HG03095 (cell line): ENCODE measurements around the gene DDX17.
A peak's percentile ranks its signal among the peaks of the same experiment; 100 is the strongest.

Experiments used
- ATAC-seq: cut with Tn5 transposase; IDR thresholded peaks from one replicate; pipeline ENCODE4 v1.9.1; 2021; ENCODE audit warnings: moderate library complexity; ENCODE audit not compliant: unreplicated experiment

Gene DDX17

DNA sequence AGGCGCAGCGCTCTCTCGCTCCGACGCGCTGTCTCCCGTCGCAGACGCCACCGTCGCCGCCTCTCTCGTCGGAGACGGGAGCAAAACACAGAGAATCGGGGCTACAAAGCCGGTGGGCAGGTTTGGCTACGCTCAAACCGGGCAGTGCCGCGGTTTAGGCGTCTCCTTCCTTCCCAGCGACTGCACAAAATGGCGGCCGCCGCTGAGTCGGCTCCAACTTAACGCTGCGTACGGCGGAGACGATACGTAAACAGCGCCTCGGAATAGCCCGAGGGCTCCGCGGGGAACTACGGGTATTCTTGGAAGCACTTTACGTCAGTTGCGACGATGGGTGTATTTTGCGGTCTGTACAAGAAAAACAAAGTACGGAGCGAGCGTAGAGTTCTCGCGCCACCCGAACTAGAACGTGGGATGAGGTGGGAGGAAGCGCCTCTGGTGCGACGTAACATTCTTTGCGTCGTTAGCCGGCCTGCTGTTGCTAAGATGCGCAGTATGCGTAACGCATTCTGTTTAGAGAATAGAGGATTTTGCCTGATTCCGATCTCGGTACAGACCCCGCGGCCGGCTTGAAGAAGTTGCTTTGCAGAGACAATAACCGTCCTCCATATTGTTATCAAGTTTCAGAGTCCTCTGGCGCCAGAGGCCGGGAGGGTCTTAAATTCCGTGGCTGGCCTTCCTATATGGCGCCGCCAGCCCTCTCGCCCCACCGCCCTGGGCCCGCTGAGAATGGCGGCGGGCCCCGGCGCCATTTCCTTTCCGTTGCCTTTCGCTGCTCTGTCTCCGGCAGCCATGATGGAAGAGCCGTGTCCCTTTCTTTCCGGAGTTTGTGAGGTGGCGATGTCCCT, at the start of gene DDX17:
Gene DDX17 (minus strand): TSS at position 194 of the 845 bp plus-strand sequence.
- peak; percentile 58 for ATAC-seq

DNA sequence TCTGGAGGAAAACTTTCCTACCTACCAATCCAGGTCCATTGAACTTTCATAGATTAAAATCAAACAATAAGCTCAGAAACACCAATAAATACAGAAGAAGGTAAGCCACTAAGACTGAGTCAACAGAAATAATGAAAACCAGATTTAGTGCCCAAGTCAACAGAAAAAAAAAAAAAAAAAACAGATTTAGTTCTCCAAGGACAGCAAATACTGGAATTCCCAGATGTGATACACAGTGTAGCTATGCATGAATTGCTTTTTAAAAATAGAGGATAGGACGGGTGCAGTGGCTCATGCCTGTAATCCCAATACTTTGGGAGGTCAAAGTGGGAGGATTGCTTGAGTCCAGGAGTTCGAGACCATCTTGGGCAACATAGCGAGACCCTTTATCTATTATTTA, 48.2 kb upstream of the DDX17 start:
- ATAC-seq = no peak

DNA sequence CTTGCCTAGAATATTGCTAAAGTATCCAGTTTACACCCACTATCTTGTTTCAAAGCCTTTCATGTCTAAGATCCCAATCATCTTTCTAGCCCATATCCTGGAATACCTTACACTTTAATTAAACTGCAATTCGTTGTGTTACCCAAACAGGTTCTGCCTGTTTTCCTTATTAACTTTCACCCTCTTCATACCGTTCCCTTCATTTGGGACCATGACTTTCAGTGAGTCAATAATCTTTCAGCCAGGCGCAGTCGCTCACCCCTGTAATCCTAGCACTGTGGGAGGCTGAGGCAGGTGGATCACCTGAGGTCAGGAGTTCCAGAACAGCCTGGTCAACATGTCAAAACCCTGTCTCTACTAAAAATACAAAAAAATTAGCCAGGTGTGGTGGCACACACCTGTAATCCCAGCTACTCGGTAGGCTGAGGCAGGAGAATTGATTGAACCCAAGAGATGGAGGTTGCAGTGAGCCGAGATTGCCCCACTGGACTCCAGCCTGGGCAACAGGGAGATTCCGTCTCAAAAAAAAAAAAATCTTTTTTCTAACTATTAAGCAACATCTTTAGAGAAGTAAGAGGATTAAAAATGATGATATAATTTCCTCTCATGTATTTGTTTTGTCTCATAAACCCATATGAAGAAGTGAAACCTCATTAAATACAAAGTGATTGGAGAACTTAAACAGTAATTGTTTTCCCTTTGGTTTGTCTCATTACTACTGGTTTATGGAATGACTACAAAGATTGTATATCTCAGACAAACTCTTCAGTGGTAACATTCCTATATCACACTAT, 43.2 kb upstream of the DDX17 start:
- no peak for ATAC-seq

DNA sequence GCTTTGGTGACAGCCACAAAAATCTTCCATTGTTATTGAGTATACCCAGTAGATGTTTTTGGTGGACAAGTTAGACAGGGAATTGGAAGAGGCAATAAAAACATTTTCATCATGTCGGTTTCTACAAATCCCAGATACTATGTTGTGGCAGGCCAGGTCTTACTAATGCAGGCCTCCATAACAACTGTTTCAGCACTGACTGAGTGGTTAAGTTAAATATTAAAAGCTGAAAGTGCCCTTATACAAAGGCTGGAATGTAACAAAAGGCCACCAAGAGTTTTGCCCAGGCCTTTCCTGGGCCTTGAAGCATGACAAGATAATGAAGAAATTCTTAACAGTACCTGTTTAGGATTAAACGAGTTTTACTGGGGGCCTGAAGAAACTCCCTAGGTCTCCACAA, 34.6 kb upstream of the DDX17 start:
- ATAC-seq = no peak

DNA sequence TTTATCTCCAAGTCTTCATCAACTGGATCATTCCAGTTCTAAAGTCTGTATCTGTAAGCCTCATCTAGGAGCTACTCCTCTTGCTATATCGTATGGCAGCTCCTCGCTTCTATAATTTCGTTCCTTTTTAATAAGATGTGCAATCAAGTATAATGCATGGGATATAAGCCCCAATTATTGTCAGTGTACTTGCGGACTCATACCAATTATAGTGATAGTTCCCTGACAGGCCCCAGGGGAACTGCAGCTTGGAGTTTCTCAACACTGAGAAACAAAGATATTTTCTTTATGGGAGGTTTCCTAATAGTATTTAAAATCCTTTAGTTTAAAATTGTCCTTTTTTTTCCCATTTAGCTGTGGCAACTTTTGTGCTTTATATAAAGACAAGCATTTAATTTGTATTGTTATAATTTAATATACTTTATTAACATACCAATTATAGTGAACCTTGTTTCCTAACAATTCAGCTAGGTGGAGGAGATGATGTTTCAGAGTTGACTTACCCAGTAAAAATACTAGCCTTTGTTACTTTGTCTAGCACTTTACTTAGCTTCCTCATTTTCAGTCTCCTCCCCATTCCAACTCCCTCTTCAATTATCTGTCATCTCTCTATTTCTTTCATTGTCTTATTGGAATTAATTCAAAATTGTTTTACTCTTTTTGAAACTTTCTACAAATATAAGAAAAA, 25.3 kb upstream of the DDX17 start:
- ATAC-seq = no peak

DNA sequence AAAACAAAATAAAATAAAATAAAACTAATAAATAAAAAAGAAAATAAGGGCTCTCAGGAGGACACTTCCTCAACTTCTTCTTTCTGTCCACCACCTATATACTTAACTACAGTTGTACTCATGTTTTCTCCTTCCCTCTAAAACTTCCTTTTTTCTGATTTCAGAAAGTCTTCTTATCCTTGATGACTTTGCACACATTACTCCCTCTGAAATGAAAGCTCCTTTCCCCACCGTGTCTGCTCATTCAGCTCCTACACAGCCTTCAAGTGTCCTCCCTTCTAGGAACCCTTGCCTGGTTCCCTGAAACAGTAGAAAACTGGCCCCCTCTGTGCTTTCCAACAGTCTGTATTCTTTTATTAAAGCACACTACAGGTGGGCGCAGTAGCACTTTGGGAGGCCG, 18.3 kb upstream of the DDX17 start:
- ATAC-seq = no peak

DNA sequence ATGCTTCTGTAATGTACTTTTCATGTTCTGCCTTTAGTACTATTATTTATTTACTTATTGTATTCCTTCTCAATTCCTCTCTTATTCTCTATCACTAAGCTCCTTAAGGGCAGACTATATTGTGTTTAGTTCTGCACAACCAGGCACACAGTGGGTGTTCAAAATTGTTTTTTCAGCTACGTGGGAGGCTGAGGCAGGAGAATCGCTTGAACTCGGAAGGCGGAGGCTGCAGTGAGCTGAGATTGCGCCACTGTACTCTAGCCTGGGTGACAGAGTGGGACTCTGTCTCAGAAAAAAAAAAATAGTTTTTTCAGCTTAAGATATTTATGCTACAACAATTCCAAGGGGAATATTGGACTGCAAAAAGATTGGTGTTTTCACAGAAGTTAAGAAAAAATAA, 17.4 kb upstream of the DDX17 start:
- ATAC-seq = no peak

DNA sequence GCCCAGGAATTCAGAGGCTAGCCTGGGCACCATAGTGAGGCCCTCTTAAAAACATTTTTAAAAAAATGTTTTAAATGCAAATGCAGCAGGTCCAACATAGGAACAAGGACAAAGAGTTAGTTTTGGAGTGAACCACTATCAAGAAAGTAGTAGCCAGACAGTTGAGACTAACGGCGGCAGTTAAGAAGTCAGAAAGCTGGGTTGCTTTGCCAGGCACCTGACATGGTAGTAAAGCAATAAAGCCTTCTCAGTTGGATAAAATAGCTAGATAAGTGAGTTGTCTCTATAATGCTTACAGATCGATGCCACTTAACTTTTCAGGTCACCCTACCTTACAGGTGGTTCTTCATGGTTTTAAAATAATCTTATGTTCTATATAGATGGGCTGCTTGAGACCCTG, 16.9 kb upstream of the DDX17 start:
- ATAC-seq = no peak

DNA sequence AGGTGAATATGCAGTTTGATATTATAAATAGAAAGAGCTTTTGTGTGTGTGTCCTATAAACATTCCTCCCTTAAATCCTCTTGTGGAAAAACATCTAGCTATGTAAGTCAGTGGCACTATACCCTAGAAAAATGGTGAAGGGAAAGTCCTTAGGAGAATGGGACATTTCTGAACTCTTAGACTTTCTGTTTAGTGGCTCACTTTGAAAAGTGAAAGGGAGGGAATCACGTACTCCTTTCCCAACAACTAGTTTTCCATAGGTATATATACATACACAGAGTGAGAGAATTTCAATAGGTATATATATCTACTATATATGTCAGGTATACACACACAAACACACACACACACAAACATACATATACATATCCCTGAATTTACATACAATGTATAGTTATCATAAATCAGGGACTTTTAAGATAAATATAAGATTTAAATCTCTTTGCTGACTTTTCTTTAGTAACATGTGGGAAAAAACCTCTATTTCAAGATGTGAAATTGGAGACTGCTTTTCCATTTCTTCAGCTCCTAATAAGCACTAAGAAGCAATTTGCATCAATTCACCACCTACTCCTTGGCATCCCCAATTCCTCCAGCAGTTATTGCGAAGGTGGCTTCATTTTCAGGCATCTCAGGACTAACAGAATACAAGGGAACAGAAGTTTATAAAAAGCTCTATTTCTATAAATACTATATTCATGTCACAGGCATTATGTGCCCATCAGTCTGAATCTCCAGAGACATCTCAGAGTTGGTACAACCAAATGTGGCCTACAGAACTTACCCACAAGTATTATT, 13.5 kb upstream of the DDX17 start:
- no peak for ATAC-seq

DNA sequence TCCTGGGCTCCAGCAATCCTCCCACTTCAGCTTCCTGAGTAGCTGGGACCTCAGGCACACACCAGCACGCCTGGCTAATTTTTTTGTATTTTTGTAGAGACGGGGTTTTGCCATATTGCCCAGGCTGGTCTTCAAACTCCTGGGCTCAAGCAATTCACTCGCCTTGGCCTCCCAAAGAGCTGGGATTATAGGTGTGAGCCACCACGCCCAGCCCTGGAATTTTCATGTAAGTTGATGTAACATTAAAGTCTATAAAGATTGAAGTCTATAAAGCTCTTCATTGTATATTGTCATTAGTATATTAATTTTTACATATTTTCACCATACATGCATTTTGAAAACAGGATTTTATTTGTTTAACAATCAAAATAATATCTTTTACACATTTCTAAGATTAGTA, 12.5 kb upstream of the DDX17 start:
- no peak for ATAC-seq

DNA sequence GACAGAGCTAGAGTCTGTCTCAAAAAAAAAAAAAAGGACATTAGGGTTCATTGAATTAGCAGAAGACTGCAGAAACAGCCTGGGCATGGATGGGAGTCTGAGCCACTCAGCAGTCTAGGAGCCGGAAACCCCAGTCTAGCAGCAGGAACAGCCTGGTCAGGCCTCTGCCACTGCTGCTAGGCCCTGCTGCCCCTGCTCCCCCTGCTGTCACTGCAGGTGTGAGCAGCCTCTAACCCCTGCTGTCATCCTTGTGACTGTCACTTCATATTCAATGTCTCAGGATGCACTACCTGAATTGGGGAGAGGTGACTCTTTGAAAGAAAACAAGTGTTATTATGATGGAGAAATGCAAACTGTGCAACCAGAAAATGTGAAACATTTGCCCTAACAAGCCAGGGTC, 7.0 kb upstream of the DDX17 start:
- ATAC-seq = no peak

DNA sequence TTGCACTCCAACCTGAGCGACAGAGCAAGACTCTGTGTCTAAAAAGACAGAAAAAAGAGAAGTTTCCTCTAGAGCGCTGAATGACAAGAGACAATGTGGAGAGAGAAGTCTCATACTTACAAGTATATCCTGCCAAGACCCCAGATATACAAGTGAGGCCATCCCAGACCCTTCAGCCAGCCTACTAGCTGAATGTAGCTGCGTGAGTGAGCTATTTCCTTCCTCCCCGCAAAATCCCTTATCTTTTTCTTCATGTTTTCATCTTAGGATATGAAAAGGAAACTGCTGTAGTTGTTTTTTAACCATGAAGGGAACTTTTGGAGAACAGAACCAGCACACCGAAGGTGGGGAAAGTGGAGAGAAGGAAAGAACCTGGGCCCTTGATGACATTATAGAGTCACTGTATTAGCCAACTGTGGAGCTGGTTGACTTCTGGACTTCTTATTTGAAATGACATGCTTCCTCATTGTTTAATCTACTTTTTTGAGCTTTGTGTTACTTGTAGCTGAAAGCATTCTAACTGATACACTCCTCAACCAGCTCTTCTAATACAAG, 4.4 kb upstream of the DDX17 start:
- no peak for ATAC-seq

DNA sequence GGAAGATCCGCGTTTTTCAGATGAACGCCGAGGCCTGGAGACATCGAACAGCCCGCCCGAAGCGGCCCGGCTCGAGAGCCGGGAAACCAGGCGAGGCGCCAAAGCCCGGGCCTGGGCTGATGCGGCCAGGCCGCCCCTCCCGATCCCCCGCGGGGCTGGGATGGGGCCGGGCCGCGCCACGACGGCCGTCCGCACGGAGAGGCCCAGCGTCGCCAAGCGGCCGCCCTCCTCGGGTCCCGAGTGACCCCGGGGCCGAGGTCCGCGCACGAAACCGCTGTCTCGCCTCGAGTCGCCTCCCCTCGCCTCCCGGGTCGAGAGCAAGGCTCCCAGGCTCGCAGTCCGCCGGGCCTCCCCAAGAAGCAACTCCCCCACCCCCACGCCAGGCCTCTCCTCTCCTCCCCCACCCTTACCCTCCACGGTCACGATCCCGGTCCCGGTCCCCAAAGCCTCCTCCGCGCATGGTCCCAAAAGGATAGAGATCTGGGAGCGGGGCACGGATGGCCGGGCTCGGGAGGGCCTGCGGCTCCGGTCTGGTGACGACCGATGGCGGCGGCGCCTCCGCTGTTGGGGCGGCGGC, 482 bp downstream of the DDX17 start:
- ATAC-seq = peak; percentile 21

DNA sequence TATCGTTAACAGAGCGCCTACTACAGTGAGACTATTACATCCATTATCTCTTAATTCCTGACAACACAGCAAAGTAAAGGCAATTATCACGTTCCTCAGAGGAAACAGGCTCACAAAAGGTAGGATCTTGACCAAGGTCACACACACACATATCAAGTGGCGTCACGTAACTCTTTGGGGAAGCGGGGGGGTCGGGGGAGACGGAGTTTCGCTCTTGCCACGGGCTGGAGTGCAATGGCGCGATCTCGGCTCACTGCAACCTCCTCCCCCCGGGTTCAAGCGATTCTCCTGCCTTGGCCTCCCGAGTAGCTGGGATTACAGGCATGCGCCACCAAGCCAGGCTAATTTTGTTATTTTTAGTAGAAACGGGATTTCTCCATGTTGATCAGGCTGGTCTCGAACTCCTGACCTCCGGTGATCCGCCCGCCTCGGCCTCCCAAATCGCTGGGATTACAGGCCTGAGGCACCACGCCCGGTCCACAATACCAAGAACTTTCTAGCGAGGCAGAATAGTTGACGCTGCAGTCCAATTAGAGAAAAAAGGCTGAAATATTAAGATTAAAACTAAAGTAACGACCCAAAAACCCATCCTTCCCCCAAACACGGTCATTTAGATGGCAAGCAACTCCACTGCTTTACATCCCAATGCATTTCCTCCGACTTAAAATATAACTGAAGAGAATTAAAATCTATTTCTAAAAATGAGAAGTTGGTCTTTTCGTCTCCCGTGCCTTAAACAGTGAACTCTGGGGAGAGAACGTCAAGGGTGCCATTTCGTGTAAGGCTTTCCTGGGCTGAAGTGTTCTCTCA, 1.2 kb downstream of the DDX17 start:
- ATAC-seq = no peak

DNA sequence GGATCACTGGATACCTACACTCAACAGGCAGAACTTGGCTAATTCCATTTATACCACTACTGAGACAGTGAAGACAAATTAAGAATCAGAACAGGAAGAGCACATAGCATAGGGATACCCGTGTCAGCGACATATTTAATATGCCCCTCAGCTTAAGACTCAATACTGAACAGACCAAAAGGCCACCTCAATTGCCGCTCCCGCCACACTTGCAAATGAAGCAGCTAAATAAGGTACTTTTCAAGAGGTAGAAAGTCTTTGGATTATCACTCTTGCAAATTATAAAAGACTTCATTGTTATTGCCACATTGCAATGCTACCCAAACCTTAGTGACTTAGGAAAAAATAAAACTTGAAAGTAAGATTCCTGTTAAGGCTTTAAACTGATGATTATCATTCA, 3.1 kb downstream of the DDX17 start:
- no peak for ATAC-seq

DNA sequence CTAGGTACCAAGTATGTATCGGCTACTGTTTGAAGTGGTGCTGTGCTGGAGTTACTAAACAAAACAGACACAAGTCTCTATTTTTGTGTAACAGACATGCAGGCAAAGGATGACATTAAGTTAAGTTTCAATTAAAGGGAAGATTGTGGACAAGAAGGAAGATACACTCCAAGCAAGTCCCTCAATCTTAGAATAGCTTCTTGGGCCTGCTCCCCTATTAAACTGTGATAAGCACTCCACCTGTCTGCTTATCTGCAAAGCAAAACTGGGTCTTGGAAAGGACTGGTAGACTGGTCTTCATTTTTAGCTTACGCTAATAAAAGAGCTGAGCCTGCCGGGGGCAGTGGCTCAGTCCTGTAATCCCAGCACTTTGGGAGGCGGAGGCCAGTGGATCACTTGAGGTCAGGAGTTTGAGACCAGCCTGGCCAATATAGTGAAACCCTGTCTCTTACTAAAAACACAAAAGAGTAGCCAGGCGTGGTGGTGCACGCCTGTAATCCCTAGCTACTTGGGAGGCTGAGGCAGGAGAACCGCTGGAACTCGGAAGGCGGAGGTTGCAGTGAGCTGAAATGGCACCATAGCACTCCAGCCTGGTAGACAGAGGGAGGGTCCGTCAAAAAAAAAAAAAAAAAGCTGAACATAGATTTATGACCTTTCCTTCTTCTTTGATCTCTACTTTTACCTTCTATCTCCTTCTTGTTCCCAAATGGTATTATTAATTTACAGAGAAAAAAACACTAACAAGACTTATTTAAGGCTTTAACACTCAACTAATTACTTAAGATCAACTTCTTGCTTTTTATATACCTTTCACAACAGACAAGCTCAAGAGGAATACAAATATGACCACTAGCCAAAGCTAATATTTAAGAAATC, 4.1 kb downstream of the DDX17 start:
- no peak for ATAC-seq

DNA sequence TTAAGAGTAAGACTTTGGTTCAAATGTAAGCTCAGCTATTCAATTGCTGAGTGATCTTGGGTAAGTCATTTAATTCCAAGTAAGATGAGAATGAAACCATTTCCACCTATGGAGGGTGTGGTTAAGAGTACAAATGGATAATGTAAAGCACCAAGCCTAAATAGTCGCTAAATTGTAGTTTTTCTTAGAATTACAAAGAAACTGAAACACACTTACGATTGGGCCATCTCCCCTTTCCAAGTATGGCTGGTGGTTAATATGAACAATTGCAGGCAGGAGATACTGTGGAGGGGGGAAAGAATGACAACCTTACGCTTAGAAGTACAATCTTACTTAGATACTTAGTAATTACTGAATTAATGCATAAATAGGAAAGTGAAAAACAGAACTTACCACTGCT, 8.2 kb downstream of the DDX17 start:
- ATAC-seq = no peak

DNA sequence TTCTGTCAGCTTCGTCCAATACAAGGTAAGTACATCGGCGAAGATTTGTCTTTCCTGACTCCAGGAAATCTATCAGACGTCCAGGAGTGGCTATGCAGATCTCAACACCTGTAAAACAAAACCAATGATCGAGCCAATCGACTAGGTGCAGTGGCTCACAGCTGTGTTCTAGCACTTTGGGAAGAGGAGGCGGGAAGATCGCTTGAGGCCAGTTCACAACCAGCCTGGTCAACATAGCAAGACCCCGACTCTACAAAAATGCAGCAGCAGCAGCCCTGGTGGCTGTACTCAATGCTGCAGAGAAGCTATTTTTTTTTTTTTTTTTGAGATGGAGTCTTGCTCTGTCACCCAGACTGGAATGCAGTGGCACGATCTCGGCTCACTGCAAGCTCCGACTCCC, 11.2 kb downstream of the DDX17 start:
- ATAC-seq = no peak
